NCI-H1048 (cell line): ENCODE data around the gene HS3ST4.

Experiments
- DNase-seq: peaks from one replicate; lab custom pipeline; 2025; lab: John Stamatoyannopoulos, UW

HS3ST4 gene

GRCh38 chr16:25691519-25692091 is at the start of gene HS3ST4:
Gene HS3ST4, plus strand, starts transcription at chr16:25691959.
- DNase-seq = no peak

DNA sequence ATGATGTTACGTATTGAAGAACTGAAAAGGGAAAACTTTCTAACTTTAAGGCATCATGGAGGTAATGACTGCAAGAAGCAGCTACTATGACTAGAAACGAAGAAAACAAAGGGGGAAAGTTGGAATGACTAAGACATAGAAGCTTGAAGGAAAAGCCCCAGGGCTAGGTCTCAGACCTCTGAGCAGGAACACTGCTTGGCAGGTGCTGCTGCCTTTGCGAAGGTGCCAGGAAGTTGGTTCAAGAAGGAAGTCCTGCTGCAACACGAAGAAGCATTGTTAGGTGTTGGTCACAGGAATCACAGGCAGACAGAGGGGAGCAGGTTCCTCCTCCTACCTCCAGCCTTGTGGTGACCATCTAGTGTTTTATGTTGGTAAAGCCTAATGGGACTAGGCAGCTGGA is 48.1 kb upstream of the HS3ST4 start:
- no peak for DNase-seq

GRCh38 chr16:25656639-25657038 is 35.1 kb upstream of the HS3ST4 start:
- DNase-seq = no peak

- DNase-seq = no peak
Measured at GRCh38 chr16:25676820-25677219, 14.9 kb upstream of the HS3ST4 start.

GRCh38 chr16:25679511-25679910 is 12.2 kb upstream of the HS3ST4 start:
- no peak for DNase-seq

DNA sequence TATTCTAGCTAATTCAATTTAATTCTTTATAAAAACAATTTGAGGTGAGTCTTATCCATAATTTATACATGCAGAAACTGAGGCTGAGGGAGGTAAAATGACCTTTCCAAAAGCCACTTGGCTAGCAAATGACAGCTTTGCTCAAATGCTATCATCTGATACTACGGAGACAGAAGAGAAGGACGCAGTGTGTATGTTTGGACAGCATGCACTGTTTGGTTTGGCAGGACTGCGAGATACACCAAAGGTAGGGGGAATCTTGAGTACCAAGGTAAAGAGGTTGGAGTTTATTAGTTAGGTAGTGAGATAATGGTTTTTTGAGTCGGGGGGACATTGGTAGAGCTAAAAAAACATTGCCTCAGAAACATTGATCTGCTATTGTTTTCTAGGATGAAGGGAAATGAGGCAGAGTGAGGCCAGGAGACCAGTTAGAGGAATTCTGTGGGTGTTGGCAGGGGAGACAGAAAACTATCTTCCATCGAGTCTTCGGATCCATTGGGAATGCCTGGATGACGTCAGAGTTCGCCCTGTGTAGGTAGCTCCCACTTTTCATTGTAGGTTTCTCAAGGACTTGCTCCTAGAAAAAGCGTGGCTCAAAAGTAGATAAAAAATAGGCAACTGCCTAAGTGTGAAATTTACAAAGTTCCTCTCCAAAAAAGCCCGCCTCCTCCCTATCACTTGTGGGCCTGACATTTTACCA is 2.5 kb upstream of the HS3ST4 start:
- no peak for DNase-seq

DNA sequence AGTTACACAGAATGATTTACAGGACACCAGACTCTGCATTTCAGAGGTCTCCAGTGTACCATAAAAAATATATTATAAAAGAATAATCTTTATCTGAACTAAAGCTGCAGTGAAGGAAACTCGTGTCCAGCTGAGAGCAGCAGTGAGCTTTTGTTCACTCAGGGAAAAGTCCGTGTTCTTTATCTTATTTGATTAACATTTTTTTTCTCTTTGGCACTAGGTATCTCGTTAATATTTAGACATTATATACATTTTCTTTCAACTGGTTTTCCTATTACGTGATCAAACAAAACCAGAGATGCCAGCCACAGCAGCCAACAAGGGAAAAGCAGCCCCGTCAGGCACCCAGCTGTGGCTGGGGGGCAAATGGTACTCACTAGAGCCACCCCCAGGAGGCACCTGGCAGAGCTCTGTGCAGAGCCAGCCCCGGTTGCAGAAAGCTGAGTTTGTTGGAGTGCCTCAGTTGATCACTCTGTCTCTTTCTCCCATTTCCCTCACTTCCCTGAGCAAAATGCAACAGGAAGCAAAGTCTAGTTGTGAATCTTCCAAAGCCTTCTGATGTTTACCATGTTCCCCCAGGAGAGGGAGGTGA is 1.1 kb upstream of the HS3ST4 start:
- no peak for DNase-seq

- DNase-seq = no peak
Measured at GRCh38 chr16:25692351-25692741, 587 bp downstream of the HS3ST4 start.

GRCh38 chr16:25692742-25693508 is 1.2 kb downstream of the HS3ST4 start:
- no peak for DNase-seq

GRCh38 chr16:25693631-25694030 is 1.9 kb downstream of the HS3ST4 start:
- no peak for DNase-seq

DNA sequence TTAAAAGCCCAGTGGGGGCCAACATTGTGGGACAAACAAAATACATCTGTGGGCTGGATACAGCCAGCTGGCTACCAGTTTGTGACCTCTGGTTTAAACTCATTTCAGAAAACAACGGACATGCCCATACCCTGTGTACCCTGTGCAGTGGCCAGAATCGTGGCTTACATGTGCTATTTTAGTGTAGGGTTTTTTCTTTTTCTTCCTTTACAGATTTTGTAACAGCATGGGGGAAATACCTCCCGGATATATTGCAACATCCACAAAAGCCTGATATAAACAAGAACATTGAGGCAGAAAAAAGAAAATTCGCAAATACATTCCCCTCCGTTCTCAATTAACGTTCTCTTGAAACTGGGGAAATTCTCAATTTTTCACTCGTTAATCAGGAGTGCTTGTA is 7.3 kb downstream of the HS3ST4 start:
- DNase-seq = no peak

GRCh38 chr16:25700547-25700946 is 8.8 kb downstream of the HS3ST4 start:
- DNase-seq = no peak

DNA sequence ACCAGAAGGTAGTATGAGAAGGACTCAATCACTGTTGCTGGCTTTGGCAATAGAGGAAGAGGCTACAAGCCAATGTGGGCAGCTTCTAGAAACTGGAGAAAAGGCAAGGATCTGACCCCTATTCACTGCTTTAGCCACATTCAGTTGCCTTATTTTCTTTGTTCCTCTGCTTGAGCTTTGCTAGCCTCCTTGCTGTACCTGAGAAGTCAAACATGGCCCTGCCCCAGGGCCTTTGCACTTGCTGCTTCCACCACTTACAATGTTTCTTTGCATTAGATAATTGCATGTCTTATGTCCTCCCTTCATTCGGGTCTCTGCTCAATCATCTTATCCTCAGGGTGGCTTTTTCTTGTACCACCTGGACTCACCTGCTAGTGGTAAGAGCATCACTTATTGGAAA is 15.8 kb downstream of the HS3ST4 start:
- DNase-seq = no peak

DNA sequence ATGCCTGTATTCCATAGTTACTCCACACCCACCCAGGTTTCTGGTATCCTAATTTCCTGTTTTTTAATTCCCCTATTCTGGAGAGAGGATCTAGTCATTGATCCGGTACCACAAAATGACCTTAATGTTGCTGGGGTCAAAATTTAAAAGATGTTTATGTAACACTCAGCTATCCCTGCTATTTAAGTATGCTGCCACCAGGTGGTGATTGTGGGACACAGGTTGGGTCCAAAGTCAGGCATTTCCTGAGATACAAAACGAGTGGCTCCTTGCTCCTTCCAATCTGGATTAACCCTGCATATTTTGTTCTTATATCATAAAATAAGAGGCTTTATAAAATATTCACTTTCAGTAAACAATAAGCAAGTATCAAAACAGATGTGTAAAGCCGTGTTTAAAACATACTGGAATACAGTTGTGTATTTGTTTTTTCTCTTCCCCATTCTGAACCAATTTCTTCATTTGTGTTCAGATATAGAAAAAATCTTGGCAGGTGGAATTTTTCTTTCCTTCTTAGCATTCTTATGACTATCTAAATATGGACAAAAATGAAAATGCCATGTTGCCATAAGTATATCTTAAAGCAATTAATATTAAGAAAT is 16.3 kb downstream of the HS3ST4 start:
- no peak for DNase-seq

DNA sequence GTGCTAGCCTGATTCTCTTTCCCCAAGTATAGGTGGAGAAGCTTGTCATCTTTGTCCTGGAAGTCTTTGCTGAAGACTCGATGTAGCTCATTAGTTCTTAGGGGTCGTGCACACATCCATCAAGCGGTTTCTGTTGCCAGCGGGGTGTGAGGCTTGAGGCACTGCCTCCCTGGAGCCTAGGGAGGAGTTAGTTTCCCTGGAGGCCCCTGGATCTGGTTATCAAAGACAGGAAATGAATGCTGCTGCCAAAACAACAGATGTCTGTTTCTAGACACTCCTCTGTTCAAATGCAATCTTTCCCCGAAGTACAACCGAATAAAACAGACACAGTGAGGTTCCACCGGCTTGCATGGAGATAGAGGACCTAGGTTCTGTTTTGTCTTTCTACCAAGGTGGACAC is 17.5 kb downstream of the HS3ST4 start:
- no peak for DNase-seq

GRCh38 chr16:25713785-25714570 is 22.2 kb downstream of the HS3ST4 start:
- no peak for DNase-seq

GRCh38 chr16:25716186-25716585 is 24.4 kb downstream of the HS3ST4 start:
- no peak for DNase-seq

DNA sequence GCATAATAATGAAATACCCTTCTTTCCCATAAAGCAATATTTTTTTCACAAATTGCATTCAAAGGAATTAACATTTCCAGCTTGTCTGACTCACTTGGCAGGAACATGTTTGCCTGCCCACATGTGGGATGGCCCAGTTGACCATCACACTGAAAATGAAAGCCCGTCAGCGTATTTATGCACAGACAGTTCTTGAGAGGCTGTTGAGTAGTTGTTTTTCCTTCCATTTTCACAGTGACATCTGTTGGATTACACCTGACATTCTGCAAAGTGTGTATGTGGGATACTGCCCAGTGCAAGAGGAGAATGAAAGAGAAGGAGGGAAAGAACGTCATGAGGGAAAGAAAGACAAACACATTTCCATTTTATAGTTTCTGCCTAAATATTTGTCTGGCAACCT is 29.7 kb downstream of the HS3ST4 start:
- no peak for DNase-seq

- no peak for DNase-seq
Measured at GRCh38 chr16:25726430-25727098, 34.8 kb downstream of the HS3ST4 start.

GRCh38 chr16:25729188-25729915 is 37.6 kb downstream of the HS3ST4 start:
- no peak for DNase-seq
